ENCODE measurements around the gene ZNF555.
"Not testable (repeated sequence)": the region's sequence is repeated elsewhere in the genome, so short reads cannot be mapped to it uniquely, and the experiment has no call there.

The ZNF555 gene

DNA sequence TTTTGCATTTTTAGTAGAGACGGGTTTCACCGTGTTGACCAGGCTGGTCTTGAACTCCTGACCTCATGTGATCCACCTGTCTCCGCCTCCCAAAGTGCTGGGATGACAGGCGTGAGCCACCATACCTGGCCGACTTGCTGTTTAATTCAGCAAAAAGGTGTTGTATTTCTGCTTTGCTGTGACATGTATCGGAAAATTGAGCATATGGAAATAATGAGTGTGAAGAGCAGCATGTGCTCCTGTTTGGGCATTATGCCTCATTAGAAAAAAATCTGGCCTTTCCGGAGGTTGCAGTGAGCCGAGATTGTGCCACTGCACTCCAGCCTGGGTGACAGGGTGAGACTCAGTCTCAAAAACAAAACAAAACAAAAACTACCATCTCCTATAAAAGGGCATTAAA is 49.3 kb downstream of the ZNF555 start:
- not testable (repeated sequence) for H3K4me1 Mint-ChIP-seq; H3K27ac Mint-ChIP-seq; H3K27me3 Mint-ChIP-seq; H3K9me3 Mint-ChIP-seq; ATAC-seq (ENCODE audit: low read depth); DNase-seq (ENCODE audit: low spot score in 2 of 2); H3K36me3 Mint-ChIP-seq; H3K4me3 Mint-ChIP-seq

DNA sequence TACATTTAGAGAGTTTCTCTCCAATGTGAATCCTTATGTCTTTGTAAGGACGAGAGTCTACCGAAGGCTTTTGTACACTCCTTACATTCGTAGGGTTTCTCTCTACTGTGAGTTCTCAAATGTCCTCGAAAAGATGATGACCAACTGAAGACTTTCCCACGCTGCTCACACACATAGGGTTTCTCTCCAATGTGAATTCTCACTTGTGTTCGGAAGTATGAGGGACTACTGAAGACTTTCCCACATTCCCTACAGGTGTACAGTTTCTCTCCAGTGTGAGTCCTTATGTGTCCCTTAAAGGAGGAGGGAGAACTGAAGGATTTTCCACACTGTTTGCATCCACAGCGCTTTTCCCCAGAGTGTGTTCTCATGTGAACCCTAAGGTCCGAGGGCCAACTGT is 55.4 kb downstream of the ZNF555 start:
- H3K36me3 Mint-ChIP-seq = no peaks in the 10 kb centered on the region
- H3K9me3 Mint-ChIP-seq = peaks cover 7% of the 10 kb centered on the region
- DNase-seq (ENCODE audit: low spot score in 2 of 2) (no peak), ATAC-seq (ENCODE audit: low read depth) (no peak)
- peaks cover 9% of the 10 kb centered on the region for H3K4me1 Mint-ChIP-seq
- H3K27me3 Mint-ChIP-seq = no peaks in the 10 kb centered on the region
- no peak overlapping the region for H3K27ac Mint-ChIP-seq
- H3K4me3 Mint-ChIP-seq = no peak overlapping the region

DNA sequence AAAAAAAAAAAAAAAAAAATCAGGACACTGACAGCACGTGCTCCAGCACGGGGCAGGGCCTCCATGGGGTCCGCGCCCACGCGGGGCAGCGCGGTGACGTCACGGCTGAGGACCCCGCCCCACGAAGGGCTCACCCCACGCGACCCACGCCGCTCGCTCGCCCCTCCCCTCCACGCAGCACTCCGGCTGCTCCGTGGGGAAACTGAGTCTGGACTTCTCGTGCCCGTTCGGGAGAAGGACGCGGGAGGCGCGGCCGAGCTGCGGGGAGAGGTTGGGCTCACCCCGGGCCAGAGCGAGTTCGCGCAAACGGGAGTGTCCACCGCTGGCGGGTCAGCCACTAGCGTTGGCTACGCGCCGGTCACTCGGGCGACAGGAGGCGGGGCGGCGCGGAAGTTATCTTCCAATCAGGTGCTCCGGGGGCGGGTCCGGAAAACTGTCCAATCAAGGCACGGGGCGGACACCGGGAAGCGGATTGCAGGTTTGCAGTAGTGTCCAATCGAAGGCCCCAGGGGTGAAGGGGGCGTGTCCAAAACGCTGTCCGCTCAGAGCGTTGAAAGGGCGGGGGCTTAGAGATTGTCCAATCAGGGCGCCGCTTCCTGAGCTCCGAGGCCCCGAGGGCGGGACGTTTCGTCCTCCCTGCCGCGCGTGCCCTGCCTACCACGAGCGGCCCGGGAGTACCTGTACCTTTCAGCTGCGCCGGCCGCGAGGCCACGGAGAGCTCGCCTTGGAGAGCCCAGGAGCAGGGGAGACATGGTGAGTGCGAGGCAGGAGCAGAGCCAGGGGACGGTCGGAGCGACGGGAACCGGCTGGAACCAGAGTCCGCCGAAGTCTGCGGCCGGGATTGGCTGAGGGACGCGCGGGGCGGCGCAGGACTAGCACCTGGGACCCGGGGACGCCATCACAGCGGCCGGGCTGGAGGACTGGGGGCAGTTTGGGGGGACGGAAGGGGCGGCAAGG is 59.3 kb downstream of the ZNF555 start, which contains the start of gene ZNF57:
ZNF57 (plus strand) TSS at position 633 of the 957 bp plus-strand sequence; CDS start at position 751, 118 bp downstream.
- Mint-ChIP-seq H3K4me3 (peak within 1 kb of the TSS; percentile 100), H3K36me3 (no peaks in the 10 kb centered on the region), H3K27me3 (no peaks in the 10 kb centered on the region), H3K4me1 (peaks cover 13% of the 10 kb centered on the region), H3K27ac (peak within 1 kb of the TSS; percentile 93), H3K9me3 (peaks cover 7% of the 10 kb centered on the region)
- DNase-seq (ENCODE audit: low spot score in 2 of 2) = peak; percentile 86 to 92
- peak; percentile 97 for ATAC-seq (ENCODE audit: low read depth)

DNA sequence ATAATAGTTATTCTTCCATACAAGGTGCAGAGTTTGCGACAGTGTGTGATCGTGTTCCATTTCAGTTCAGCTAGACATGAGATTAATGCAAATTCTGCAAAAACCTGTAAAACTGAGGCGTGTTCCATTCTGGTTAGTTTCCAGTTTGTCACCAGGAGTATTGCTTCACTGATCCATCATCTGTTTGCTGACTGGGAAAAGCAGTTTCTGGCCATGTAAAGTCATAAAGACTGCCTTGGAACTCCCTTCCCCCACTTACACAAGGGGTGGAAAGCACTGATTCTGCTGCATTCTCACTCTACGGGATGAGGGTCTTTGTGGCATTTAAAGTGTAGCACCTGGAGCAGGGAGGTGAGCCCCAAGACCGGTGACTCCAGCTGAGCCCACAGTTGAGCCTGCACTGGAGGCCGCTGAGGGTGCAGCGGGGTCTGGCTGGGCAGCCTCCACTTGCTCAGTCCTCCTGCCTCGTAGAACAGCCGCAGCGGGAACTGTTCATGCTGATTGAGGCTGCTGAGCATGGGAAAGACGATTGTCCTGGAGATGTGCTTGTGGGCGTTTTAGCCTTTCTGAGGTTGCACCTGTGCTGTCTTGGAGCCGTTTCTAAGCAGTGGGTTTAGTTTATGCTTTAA is 61.4 kb downstream of the ZNF555 start:
- Mint-ChIP-seq H3K9me3 (peaks cover under 1% of the 10 kb centered on the region), H3K4me1 (peaks cover 18% of the 10 kb centered on the region), H3K27ac (no peak overlapping the region), H3K36me3 (peaks cover 4% of the 10 kb centered on the region), H3K4me3 (no peak overlapping the region), H3K27me3 (no peaks in the 10 kb centered on the region)
- ATAC-seq (ENCODE audit: low read depth) = no peak
- DNase-seq (ENCODE audit: low spot score in 2 of 2) = no peak

DNA sequence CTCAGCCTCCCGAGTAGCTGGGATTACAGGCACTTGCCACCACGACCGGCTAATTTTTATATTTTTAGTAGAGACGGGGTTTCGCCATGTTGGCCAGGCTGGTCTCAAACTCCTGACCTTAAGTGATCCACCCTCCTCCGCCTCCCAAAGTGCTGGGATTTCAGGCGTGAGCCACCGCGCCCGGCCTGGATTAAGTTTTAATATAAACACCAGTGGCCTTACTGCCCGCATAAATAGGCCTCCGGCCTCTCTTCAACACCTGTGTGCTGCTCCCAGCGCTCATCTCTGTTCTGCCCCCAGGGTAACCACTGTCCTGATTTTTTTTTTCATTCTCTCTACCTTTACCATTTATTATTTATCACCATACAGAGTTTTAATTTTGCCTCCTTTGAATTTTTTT is 62.1 kb downstream of the ZNF555 start:
- H3K27ac Mint-ChIP-seq; ATAC-seq (ENCODE audit: low read depth); DNase-seq (ENCODE audit: low spot score in 2 of 2); H3K27me3 Mint-ChIP-seq; H3K4me3 Mint-ChIP-seq; H3K9me3 Mint-ChIP-seq; H3K36me3 Mint-ChIP-seq: not testable (repeated sequence)
- H3K4me1 Mint-ChIP-seq = peaks cover 18% of the 10 kb centered on the region

DNA sequence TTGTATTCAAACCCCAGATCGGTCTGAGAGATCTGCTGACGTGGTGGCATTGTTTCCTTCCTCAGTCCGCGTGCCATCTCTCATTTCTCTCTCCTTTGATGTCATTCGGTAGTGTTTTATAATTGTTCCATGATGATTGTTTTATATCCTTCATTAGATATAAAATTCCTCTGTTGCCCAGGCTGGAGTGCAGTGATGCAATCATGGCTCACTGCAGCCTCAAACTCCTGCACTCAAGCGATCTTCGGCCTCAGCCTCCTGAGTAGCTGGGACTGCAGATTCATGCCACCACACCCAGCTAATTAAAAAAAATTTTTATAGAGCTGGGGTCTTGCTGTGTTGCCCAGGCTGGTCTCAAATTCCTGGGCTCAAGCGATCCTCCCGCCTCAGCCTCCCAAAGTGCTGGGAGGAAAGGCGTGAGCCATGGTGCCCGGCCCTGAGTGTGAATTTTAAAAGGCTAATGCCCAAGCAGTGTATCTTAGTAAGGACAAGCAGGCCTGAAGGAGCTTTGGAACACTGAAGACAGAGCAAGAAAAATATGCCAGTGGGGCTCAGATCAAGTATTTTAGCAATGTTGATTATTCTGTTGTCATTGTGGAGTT is 64.7 kb downstream of the ZNF555 start:
- Mint-ChIP-seq H3K27ac (no peak overlapping the region), H3K36me3 (peaks cover 7% of the 10 kb centered on the region), H3K27me3 (no peaks in the 10 kb centered on the region), H3K4me3 (no peak overlapping the region), H3K4me1 (peaks cover 15% of the 10 kb centered on the region), H3K9me3 (peaks cover 1% of the 10 kb centered on the region)
- ATAC-seq (ENCODE audit: low read depth) = no peak
- DNase-seq (ENCODE audit: low spot score in 2 of 2) = no peak

DNA sequence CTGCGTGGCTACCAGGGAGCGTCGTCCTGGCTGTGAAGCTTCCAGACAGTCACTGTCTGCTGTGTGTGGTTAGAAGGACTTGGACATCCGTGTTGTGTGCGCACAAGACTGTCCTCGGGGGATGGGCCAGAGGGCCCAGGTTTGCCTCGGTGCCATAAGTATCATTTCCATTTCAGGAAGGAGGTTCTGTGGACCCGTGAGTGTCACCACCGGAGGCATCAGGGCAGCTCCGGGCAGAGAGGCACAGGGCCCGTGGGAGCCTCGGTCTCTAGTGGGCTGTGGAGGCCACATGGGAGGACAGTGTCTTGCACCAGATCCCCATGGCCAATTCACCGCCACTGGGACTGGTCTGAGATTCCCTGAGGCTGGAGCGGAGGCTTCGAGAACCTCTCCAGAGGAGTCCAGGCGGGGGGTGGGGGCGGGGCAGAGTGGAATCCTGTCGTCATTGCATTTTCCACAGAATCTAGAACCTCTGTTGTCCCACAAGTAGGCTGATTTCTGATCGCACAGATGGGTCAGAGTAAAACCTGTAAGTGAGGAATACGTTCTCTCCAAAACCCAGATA is 65.4 kb downstream of the ZNF555 start:
- DNase-seq (ENCODE audit: low spot score in 2 of 2) (no peak), ATAC-seq (ENCODE audit: low read depth) (no peak)
- no peak overlapping the region for H3K4me3 Mint-ChIP-seq
- no peaks in the 10 kb centered on the region for H3K27me3 Mint-ChIP-seq
- H3K27ac Mint-ChIP-seq = no peak overlapping the region
- peaks cover 12% of the 10 kb centered on the region for H3K4me1 Mint-ChIP-seq
- peaks cover 9% of the 10 kb centered on the region for H3K36me3 Mint-ChIP-seq
- H3K9me3 Mint-ChIP-seq = peaks cover 1% of the 10 kb centered on the region

All from memory B cell (primary cell).